ENCODE results near the gene CAPN7.

The CAPN7 gene

DNA sequence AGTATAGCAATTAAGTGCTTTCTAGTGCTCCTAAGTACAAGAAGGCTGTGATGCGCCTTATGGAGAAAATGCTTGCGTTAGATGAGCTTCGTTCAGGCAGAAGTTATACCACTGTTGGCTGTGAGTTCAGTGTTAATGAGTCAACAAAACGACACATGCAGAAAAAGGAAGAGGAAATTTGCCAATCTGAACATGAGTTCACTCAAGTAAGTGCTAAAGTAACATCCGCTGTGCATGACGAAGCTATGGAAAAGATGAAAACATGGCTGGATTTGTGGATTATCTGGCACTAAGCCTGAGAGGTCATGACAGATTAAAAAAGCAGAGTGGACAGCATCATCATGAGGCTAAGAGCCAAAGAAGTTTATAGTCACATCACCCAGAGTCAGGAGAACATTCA, 89.5 kb downstream of the CAPN7 start:
- TF ChIP-seq CEBPB (IDR thresholded peaks at IDR 0.05) (no peak), ZBTB7A (IDR thresholded peaks at IDR 0.05; ENCODE audit: low read depth) (no peak), TCF12 (IDR thresholded peaks at IDR 0.05; ENCODE audit: low read depth) (no peak), YY1 (IDR thresholded peaks at IDR 0.05; ENCODE audit: low read depth) (no peak), CREB1 (IDR thresholded peaks at IDR 0.05; ENCODE audit: low read depth) (no peak), TEAD4 (IDR thresholded peaks at IDR 0.05) (no peak)

DNA sequence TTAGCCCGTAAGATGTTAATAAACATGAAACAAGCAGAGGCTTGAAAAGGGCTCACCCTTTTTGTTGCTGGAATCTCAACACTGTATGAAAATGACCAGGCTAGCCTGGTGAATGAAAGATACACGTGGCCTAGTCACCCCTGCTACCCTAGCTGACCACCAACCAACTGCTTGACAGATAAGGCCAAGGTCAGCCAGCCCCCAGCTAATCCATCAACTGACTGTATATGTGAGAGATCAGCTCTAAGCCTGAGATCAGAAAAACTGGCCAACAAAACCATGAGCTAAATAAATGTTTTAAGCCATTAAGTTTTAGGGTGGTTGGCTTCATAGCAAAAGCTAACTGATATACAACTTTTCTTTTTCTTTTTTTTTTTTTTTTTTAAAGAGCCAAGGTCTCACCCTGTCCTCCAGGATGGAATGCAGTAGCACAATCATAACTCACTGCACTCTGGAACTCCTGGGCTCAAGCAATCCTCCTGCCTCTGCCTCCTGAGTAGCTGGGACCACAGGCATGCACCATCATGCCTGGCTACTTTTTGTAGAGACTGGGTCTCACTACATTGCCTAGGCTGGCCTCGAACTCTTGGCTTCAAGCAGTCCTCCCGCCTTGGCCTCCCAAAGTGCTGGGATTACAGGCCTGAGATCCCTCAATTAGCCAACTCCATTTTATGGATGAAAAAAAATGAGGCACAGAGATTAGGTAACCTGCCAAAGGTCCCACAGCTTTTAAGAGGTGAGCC, 91.7 kb downstream of the CAPN7 start:
- TF ChIP-seq TEAD4 (IDR thresholded peaks at IDR 0.05): no peak

- TF ChIP-seq USF1 (IDR thresholded peaks at IDR 0.05) (no peak), MAX (IDR thresholded peaks at IDR 0.05) (no peak), ZBTB7A (IDR thresholded peaks at IDR 0.05; ENCODE audit: low read depth) (no peak), EGR1 (IDR thresholded peaks at IDR 0.05) (no peak), TAF1 (IDR thresholded peaks at IDR 0.05; ENCODE audit: low read depth) (no peak), CREB1 (IDR thresholded peaks at IDR 0.05; ENCODE audit: low read depth) (no peak), NFIC (IDR thresholded peaks at IDR 0.05) (no peak), TCF12 (IDR thresholded peaks at IDR 0.05; ENCODE audit: low read depth) (no peak), YY1 (IDR thresholded peaks at IDR 0.05; ENCODE audit: low read depth) (no peak), FOXM1 (IDR thresholded peaks at IDR 0.05; ENCODE audit: borderline replicate concordance, low read depth) (no peak), RAD21 (IDR thresholded peaks at IDR 0.05; ENCODE audit: low read depth) (no peak), CEBPB (IDR thresholded peaks at IDR 0.05) (no peak)
- TF ChIP-seq, protein P1, sequence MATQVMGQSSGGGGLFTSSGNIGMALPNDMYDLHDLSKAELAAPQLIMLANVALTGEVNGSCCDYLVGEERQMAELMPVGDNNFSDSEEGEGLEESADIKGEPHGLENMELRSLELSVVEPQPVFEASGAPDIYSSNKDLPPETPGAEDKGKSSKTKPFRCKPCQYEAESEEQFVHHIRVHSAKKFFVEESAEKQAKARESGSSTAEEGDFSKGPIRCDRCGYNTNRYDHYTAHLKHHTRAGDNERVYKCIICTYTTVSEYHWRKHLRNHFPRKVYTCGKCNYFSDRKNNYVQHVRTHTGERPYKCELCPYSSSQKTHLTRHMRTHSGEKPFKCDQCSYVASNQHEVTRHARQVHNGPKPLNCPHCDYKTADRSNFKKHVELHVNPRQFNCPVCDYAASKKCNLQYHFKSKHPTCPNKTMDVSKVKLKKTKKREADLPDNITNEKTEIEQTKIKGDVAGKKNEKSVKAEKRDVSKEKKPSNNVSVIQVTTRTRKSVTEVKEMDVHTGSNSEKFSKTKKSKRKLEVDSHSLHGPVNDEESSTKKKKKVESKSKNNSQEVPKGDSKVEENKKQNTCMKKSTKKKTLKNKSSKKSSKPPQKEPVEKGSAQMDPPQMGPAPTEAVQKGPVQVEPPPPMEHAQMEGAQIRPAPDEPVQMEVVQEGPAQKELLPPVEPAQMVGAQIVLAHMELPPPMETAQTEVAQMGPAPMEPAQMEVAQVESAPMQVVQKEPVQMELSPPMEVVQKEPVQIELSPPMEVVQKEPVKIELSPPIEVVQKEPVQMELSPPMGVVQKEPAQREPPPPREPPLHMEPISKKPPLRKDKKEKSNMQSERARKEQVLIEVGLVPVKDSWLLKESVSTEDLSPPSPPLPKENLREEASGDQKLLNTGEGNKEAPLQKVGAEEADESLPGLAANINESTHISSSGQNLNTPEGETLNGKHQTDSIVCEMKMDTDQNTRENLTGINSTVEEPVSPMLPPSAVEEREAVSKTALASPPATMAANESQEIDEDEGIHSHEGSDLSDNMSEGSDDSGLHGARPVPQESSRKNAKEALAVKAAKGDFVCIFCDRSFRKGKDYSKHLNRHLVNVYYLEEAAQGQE (IDR thresholded peaks at IDR 0.05; ENCODE audit: low read depth): no peak
Observed at GRCh38 chr3:15298504-15298903, 92.5 kb downstream of the CAPN7 start.

- no peak for TF ChIP-seq NFIC (IDR thresholded peaks at IDR 0.05)
- TF ChIP-seq EGR1 (IDR thresholded peaks at IDR 0.05): no peak
- no peak for TF ChIP-seq EP300 (IDR thresholded peaks at IDR 0.05; ENCODE audit: borderline replicate concordance)
- TF ChIP-seq RAD21 (IDR thresholded peaks at IDR 0.05; ENCODE audit: low read depth): no peak
- TF ChIP-seq, protein P1 (IDR thresholded peaks at IDR 0.05; ENCODE audit: low read depth): no peak
- no peak for TF ChIP-seq USF1 (IDR thresholded peaks at IDR 0.05)
- no peak for TF ChIP-seq TEAD4 (IDR thresholded peaks at IDR 0.05)
- no peak for TF ChIP-seq YY1 (IDR thresholded peaks at IDR 0.05; ENCODE audit: low read depth)
- TF ChIP-seq TAF1 (IDR thresholded peaks at IDR 0.05; ENCODE audit: low read depth): no peak
- TF ChIP-seq FOXM1 (IDR thresholded peaks at IDR 0.05; ENCODE audit: borderline replicate concordance, low read depth): no peak
- TF ChIP-seq CEBPB (IDR thresholded peaks at IDR 0.05): no peak
- TF ChIP-seq CREB1 (IDR thresholded peaks at IDR 0.05; ENCODE audit: low read depth): no peak
- TF ChIP-seq TCF12 (IDR thresholded peaks at IDR 0.05; ENCODE audit: low read depth): no peak
- no peak for TF ChIP-seq ZBTB7A (IDR thresholded peaks at IDR 0.05; ENCODE audit: low read depth)
Observed at GRCh38 chr3:15299036-15299435, 93.0 kb downstream of the CAPN7 start.

DNA sequence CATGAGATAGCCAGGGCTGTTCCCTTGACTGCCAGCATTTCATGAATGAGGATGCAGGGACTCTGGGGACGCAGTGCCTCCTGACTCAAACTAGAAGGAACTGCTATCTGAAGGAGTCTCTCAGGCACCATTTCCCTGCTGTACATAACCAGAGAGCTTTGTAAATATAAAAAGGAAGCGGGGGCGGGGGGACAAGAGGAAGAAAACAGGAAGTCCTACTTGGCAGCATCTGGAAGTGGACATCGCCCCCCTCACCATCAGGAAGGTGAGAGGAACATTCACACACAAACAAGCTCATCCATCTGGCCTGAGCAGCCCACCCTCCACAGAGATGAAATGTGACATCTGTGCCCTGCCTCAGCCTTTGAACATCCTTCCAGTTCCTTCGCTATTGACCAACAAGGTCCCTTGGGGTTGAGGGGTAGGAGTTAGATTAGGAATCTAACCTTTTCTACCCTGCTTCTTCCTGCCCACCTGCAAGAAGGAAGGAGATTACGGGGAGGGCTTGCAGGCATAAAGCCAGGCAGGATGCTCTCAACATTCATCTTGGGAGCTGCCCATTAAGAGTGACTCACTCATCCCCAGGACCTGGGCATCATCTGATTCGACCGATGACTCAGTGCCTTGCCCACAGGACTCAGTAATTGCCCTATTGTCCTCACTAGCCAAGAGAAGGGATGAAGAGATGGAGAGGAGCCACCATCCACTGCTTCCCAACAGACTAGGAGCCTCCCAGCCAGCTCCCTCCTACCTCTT, 94.5 kb downstream of the CAPN7 start:
- peak; percentile 15; the same call in 1 of the 2 replicates for TF ChIP-seq NFIC (IDR thresholded peaks at IDR 0.05)
- no peak for TF ChIP-seq TAF1 (IDR thresholded peaks at IDR 0.05; ENCODE audit: low read depth)
- 0 out of 2 replicates have a peak, but pooled peaks have one; percentile 11 for TF ChIP-seq MAX (IDR thresholded peaks at IDR 0.05)

DNA sequence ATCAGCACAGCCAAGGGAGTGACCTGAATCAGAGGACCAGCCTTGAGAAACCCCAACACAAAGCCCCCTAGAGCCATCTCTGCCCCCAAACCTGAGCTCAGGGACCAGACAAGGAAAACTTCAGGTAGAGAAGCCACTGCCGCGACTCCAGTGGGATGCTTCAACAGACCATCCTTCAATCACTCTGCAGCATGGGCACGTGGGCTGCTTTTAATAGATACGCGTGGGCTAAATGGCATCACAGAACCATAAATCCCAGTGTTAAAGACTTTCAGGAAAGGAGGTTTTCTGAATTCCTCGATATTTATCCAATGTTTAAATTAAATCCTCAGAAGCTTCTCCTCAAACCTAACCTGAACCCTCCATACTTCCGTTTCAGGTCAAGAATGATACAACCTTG, 95.7 kb downstream of the CAPN7 start:
- TF ChIP-seq, protein P1 (IDR thresholded peaks at IDR 0.05; ENCODE audit: low read depth): no peak
- TF ChIP-seq EGR1 (IDR thresholded peaks at IDR 0.05): no peak
- no peak for TF ChIP-seq CEBPB (IDR thresholded peaks at IDR 0.05)
- no peak for TF ChIP-seq NFIC (IDR thresholded peaks at IDR 0.05)
- TF ChIP-seq YY1 (IDR thresholded peaks at IDR 0.05; ENCODE audit: low read depth): no peak
- TF ChIP-seq TAF1 (IDR thresholded peaks at IDR 0.05; ENCODE audit: low read depth): no peak
- no peak for TF ChIP-seq RAD21 (IDR thresholded peaks at IDR 0.05; ENCODE audit: low read depth)
- no peak for TF ChIP-seq ZBTB7A (IDR thresholded peaks at IDR 0.05; ENCODE audit: low read depth)
- TF ChIP-seq FOXM1 (IDR thresholded peaks at IDR 0.05; ENCODE audit: borderline replicate concordance, low read depth): no peak
- TF ChIP-seq MAX (IDR thresholded peaks at IDR 0.05): no peak
- TF ChIP-seq EP300 (IDR thresholded peaks at IDR 0.05; ENCODE audit: borderline replicate concordance): no peak

Data from Ishikawa (cell line).